Progenitor cell of endocrine pancreas (in vitro differentiated cells): Measurements from ENCODE around the gene CEMIP2. TPM values are rescaled to one million over a fixed set of nuclear protein-coding genes. Genes with fewer than 3 reads are reported as not detected.

ENCODE experiments used
- DNase-seq: peaks from one replicate; pipeline ENCODE4 v3.0.0; 2021; ENCODE audit warnings: low spot score; ENCODE audit not compliant: unreplicated experiment
- H3K27ac Mint-ChIP-seq: 2 replicates; pipeline ENCODE4 v1.8.0; 2021; ENCODE audit warnings: mild to moderate bottlenecking, moderate library complexity, mixed read lengths
- H3K27me3 Mint-ChIP-seq: 2 replicates; pipeline ENCODE4 v1.8.0; 2021; ENCODE audit warnings: mixed read lengths
- H3K36me3 Mint-ChIP-seq: 2 replicates; pipeline ENCODE4 v1.8.0; 2022; ENCODE audit warnings: mixed read lengths; ENCODE audit not compliant: insufficient read depth
- H3K4me1 Mint-ChIP-seq: 2 replicates; pipeline ENCODE4 v1.8.0; 2021; ENCODE audit warnings: low read depth, mixed read lengths
- H3K4me3 Mint-ChIP-seq: 2 replicates; pipeline ENCODE4 v1.8.0; 2021; ENCODE audit warnings: low read depth, mild to moderate bottlenecking, moderate library complexity, mixed read lengths
- H3K9me3 Mint-ChIP-seq: 2 replicates; pipeline ENCODE4 v1.8.0; 2021; ENCODE audit warnings: low read depth, mixed read lengths
- total RNA-seq: library from RNA; stranded (reverse); gene quantifications from 2 replicates; pipeline ENCODE4 v1.2.1, GENCODE V29; 2021
- TF ChIP-seq, protein P1 (sequence below): fragments of 200-600 bp; sonication (generic); IDR thresholded peaks from one replicate; pipeline ENCODE4 v1.5.0; 2021; ENCODE audit warnings: antibody characterized with exemption, mild to moderate bottlenecking; ENCODE audit not compliant: unreplicated experiment

CEMIP2 gene
- total RNA-seq, 1 donor from 2014 or later, result 56.7 TPM

DNA sequence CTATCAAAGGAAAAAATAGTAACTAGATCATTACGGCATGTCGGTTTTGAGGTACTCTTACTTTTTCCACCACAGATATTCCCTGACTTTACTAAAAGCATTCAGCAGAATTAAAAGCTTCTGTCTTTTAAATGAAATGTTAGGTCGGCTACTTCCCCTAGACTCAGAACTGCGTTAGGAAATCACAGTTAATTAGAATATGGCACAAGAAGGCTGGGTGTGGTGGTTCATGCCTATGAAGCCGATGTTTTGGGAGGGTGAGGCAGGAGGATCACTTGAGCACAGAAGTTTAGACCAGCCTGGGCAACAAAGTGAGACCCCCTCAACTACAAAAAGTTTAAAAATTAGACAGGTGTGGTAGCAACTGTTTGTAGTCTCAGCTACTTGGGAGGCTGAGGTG is 24.4 kb downstream of the CEMIP2 start:
- peaks cover 20% of the 10 kb centered on the region for H3K4me1 Mint-ChIP-seq

DNA sequence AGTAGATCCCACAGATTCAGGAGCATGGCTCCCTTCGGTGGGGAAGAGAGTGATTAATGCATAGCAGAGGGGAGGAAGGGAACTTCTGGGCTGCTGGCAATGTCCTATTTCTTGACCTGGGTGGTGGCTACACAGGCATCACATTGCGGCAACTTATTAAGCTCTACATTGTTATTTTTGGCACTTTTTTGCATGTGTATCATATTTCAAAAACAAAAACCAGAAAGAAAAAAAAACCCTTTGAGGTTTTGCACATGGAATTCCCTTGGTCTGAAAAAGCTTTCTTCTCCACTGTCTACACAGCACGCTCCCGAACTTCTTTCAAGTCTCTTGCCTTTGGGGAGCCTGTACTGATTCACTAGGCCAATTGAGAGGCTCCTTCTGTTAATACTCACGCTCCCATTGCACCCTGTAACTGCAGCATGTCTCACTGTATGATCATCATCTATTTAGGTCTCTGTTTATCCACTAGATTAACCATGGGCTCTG is 25.1 kb downstream of the CEMIP2 start:
- H3K27me3 Mint-ChIP-seq, result no peaks in the 10 kb centered on the region
- TF ChIP-seq, protein P1, sequence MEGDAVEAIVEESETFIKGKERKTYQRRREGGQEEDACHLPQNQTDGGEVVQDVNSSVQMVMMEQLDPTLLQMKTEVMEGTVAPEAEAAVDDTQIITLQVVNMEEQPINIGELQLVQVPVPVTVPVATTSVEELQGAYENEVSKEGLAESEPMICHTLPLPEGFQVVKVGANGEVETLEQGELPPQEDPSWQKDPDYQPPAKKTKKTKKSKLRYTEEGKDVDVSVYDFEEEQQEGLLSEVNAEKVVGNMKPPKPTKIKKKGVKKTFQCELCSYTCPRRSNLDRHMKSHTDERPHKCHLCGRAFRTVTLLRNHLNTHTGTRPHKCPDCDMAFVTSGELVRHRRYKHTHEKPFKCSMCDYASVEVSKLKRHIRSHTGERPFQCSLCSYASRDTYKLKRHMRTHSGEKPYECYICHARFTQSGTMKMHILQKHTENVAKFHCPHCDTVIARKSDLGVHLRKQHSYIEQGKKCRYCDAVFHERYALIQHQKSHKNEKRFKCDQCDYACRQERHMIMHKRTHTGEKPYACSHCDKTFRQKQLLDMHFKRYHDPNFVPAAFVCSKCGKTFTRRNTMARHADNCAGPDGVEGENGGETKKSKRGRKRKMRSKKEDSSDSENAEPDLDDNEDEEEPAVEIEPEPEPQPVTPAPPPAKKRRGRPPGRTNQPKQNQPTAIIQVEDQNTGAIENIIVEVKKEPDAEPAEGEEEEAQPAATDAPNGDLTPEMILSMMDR, result no peak
- no peak for DNase-seq
- H3K4me1 Mint-ChIP-seq, result peaks cover 20% of the 10 kb centered on the region
- H3K36me3 Mint-ChIP-seq, result peaks cover 29% of the 10 kb centered on the region
- H3K4me3 Mint-ChIP-seq, result no peak overlapping the region
- H3K9me3 Mint-ChIP-seq, result no peaks in the 10 kb centered on the region
- no peak overlapping the region for H3K27ac Mint-ChIP-seq

More for the DNA sequence above, 24.4 kb downstream of the CEMIP2 start:
- Mint-ChIP-seq H3K27ac (no peak overlapping the region), H3K36me3 (peaks cover 33% of the 10 kb centered on the region), H3K4me3 (no peak overlapping the region), H3K9me3 (no peaks in the 10 kb centered on the region), H3K27me3 (no peaks in the 10 kb centered on the region)
- no peak for DNase-seq
- TF ChIP-seq, protein P1, result no peak

DNA sequence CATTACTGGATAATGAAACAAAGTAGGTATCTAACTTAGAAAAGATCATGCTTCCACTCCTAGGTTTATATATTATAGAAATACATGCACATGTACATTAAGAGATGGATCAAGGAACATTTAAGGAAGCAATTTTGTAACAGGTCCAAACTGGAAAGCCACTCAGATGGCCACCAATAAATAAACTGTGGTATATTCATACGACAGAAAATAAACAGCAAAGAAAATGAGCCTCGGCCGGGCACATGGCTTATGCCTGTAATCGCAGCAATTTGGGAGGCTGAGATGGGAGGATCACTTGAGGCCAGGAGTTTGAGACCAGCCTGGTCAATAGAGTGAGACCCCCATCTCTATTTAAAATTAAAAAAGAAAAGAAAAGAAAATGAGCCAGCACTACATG is 25.6 kb downstream of the CEMIP2 start:
- H3K4me1 Mint-ChIP-seq, result peaks cover 20% of the 10 kb centered on the region
- H3K4me3 Mint-ChIP-seq, result no peak overlapping the region
- H3K36me3 Mint-ChIP-seq, result peaks cover 27% of the 10 kb centered on the region
- TF ChIP-seq, protein P1, result no peak
- DNase-seq, result no peak
- peak overlapping the region; percentile 80 for H3K27ac Mint-ChIP-seq
- H3K27me3 Mint-ChIP-seq, result no peaks in the 10 kb centered on the region
- H3K9me3 Mint-ChIP-seq, result no peaks in the 10 kb centered on the region

DNA sequence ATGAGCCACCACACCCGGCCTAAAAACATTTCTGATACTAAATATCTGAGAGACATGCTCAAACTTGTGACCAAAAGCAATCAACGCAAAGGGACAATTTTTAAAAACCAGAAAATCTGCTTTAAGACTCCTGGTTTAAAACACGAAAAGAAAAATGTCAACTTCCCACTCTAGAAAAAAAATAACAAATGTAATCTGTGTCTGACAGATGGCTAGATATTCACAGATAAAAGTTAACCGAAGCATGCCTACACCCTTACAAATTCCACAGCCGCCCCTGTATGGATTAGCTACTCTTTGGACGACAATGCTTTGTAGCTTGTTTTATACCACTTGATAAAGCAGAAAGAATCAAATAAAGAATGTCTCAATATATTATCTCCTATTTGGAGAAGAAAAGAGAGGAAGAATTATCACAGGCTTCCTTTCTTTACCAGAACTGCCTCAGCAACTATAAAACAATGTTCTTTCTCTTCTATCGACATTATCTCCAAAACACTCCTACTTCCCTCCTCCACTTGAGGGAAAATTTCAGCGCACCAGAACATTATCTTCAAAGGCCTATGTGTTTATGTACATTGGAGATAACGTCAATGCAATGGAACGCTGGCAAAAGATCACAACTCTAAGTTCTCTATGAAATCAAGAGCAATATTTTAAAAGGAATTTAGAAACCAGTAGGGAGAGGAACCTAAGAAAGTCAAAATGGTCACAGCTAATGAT is 26.2 kb downstream of the CEMIP2 start:
- Mint-ChIP-seq H3K9me3 (no peaks in the 10 kb centered on the region), H3K27me3 (no peaks in the 10 kb centered on the region), H3K27ac (peak overlapping the region; percentile 80), H3K36me3 (peaks cover 25% of the 10 kb centered on the region), H3K4me1 (peaks cover 20% of the 10 kb centered on the region), H3K4me3 (peak overlapping the region; percentile 1)
- DNase-seq, result no peak
- TF ChIP-seq, protein P1, result no peak

DNA sequence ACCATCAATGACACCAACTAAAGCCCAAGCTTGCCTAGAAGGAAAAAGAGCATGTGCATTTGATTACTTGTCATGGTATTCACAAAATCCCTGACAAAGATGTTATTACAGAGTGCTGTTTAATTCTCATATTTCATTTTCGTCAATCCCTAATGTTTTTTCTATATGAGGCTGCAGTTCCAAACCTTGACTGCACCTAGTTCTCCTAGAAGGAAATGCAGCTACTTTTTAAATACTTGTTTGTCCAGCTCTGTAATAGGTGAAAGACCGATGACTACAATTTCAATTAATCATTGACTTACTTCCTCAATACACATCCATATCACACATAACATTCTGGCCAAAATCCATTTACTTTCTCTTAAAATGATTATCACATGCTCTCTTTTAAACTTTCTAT is 28.1 kb downstream of the CEMIP2 start:
- H3K9me3 Mint-ChIP-seq, result no peaks in the 10 kb centered on the region
- no peak overlapping the region for H3K4me3 Mint-ChIP-seq
- DNase-seq, result no peak
- peak overlapping the region; percentile 67 for H3K27ac Mint-ChIP-seq
- peaks cover 16% of the 10 kb centered on the region for H3K36me3 Mint-ChIP-seq
- H3K27me3 Mint-ChIP-seq, result no peaks in the 10 kb centered on the region
- H3K4me1 Mint-ChIP-seq, result peaks cover 20% of the 10 kb centered on the region
- TF ChIP-seq, protein P1, result no peak
